GM11168 (cell line): ENCODE measurements around the gene TDP1.

Source experiments
- in situ Hi-C: fragments of 300-500 bp; cut with MboI; formaldehyde crosslinking; loops from one replicate; pipeline ENCODE4 v1.12.0; 2022; ENCODE audit warnings: low sequenced_read_pairs; ENCODE audit not compliant: unreplicated experiment

TDP1 gene

DNA sequence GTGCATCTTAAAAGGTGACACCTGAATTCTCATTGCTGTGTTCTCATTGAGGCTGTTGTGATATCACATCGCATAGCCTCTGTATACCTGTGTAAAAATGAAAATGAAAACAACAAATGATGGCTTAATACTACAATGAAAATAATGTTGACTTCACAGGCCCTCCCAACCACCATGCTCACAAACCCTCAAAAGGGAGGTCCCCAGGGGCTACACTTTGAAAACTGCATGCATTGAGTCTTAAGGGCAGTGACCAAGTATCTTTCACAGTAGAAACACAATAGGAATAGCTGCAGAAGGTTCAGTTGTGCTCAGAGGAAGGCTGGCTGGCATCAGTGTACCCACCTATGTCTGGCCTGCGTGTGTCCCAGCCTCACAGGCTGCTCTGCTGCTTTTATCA, 78.4 kb downstream of the TDP1 start:
- in situ Hi-C loops, result no loop called here

DNA sequence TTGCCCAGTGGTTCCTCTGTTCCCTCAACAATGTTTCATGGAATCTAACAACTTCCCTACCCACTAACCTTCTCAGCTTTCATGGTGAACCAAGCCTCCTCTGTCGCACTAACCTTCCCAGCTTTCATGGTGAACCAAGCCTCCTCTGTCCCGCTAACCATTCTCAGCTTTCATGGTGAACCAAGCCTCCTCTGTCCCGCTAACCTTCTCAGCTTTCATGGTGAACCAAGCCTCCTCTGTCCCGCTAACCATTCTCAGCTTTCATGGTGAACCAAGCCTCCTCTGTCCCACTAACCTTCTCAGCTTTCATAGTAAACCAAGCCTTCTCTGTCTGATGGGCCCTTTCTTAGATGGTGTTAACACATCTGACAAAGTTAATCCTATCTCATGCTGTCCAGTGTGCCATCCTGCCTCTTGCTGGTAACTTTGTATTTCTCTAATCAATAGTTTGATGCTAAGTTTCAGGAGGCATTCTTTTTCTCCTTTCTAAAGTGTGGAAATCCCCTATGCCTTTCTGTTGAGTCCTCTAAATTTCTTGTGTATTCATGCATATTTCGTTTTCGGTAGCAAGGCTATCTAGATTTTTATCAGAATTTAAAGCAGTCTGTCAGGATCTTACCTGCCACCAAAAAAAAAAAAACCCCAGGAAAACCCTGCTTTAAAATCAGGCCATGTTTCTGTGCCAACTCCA, 79.3 kb downstream of the TDP1 start:
- in situ Hi-C loops, result no loop called here

DNA sequence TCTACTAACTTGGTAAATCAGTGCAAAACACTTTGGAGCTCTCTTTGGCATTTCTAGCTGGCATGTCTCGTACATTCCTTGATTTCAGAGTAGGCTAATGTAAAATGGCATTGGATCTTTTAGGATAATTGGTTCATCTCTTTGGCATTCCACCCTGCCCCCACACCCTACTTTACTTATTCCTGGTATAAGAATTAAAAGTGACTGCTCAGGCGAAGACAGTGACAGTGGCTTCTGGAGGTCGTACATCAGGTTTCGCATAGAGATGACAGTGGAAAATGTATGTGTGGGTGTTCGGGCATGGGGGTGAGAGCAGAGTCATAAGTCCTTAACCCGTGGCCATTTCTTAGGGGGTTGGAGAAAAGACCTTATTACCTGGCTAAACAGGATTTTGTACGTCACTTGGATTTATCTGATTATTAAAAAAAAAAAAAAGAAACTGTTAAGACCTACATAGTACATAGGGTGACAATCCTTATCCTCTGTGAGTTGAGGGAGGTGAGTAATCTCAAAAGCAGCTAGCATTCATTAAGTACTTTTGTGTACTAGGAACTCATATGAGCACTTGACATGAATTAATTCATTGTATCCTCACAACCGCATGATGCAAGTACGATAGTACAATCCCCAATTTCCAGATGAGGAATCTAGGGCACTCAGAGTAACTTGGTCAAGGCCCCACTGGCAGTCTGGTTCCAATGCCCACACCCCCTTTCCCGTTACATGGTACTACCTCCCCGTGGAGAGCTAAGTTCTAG, 83.7 kb downstream of the TDP1 start:
- in situ Hi-C loops, result no loop called here

DNA sequence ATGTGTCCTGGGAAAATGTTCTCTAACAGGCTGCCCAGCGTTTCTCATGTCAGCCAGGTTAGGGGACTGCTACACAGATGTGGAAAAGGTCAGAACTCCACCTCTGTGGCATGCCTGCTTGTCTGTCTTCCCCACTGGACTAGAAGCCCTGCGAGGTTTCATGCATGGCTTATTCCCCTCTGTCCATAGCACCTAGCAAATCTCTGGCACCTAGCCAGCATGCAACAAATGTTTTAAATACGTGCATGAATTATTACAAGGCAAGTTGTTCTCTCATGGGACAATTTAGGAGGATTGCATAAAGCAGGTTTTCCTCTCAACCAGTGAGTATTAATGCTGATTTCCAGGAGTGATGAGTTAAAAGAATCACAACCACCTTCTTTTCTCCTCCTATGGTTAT, 84.7 kb downstream of the TDP1 start:
- in situ Hi-C loops, result no loop called here

DNA sequence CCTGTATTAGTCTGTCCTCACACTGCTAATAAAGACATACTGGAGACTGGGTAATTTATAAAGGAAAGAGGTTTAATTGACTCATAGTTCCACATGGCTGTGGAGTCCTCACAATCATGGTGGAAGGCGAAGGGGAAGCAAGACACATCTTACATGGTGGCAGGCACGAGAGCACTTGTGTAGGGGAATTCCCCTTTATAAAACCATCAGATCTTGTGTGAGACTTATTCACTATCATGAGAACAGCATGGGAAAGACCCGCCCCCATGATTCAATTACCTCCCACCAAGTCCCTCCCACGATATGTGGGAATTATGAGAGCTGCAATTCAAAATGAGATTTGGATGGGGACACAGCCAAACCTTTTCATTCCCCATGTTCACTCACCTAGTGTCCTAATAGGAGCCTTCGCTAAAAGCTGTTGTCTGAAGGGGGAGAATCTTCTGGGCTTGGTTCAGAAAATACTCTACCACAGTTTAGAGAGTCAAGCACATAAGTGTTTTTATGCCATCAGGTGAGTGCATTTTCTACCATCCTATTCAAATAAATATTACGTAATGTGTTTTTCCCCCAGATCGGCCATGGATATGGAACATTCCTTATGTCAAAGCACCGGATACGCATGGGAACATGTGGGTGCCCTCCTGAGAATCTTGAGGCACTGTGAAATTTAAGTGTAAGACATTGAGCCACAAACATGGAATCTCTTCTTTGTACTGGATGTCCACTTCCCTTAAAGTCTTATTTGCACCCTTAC, 86.9 kb downstream of the TDP1 start:
- in situ Hi-C loops, result no loop called here

DNA sequence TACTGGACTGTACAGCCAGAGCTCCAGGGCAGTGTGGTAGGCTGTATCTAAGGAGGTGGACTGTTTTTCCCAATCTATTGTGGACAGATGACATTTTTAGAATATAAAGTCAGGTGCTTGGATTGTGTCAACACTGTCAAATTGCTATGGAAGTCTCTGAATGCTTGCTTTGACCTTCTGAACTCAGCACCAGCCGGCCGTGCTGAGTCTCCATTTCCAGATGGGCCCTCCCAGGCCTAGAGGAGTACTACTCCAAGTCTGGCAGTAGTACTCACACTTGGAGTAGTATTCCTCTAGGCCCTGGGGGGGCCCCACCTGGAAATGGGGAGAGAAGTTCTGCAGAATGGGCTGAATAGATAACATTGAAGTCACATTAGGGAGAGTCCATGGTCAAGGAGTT, 89.9 kb downstream of the TDP1 start:
- in situ Hi-C loops, result no loop called here

DNA sequence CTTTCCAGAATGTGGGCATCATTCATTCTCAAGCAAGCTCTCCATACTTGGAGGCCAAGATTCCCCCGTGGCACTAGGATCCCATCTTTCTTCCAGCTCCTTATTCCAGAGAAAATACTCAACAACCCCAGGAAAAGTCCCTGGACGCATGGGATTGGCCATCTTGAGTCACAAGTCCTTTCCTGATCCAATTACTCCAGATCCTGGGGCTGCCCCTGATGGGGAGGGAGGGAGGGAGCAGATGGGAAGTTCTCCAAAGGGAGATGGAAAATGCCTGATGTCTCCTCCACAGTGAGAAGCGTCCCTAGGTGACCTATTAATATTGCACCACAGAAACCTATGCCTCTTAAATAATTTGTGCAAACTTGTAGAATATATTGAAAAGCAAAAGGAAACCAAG, 93.7 kb downstream of the TDP1 start:
- in situ Hi-C loops, result no loop called here

DNA sequence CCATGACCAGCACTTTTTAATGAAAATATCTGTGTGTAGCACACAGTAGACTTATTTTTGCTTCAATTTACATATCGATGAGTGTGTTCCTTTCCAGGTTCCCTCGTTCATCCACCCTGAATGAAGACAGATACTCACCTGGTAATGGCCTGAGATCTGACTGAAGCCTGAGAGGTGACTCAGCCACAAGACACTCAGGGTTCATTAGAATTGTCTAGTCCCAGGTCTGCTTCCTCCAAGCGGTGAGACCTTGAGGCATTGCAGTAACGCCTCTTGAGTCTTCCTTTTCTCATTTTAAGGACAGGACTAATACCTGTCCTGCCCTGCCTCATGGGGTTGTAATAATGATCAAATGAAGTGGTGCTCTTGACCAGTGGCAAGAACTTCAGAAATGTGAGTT, 94.5 kb downstream of the TDP1 start:
- in situ Hi-C loops, result loop anchor here (10.0 kb wide), 1 partner anchor 75 kb away; no protein-coding TSS in a partner anchor

DNA sequence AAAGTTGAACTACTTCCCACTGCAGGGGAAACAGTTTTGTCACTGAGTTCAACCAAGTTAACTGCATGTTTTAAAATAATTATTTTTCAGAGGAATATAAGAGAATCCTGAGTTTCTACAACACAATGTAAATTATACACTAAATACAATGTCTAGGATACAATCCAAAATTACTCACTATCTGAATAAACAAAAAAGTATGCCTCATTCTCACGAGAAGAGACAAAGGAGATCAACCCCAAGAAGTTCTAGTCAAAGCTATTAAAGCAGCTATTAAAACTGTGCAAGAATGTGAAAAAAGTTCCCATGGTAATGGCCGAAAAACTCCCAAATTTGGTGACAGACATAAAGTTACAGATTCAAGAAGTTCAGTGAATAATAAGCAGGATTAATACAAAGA, 97.3 kb downstream of the TDP1 start:
- in situ Hi-C loops, result loop anchor here (10.0 kb wide), 1 partner anchor 78 kb away; no protein-coding TSS in a partner anchor

DNA sequence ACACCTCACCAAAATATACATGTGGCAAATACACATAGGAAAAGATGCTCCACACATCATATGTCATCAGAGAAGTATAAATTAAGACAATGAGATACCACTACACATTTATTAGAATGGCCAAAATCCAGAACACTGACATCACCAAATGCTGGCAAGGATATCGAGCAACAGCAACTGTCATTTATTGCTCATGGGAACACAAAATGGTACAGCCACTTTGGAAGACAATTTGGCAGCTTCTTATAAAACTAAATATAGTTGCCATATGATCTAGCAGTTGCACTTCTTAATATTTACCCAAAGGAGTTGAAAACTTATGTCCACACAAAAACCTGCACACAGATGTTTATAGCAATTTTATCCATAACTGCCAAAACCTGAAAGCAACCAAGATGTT, 99.1 kb downstream of the TDP1 start:
- in situ Hi-C loops, result loop anchor here (10.0 kb wide), 1 partner anchor 80 kb away; no protein-coding TSS in a partner anchor

DNA sequence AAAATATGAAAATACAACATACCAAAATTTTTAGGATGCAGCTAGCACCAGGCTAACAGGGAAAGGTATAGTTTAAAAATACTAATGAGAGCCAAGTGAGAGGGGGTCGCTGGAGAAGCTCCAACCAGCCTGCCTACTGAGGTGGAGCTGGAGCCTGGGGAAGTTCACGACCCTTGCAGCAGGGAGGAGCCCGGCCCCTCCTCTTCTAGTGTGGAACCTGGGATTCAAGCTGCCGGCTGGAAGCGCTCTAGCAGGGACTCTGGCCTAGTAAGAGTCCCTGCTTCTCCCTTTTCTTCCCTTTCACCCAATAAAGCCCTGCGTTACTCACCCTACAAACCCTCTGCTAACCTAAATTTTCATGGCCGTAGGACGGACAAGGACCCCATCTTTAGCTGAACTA, 101.1 kb downstream of the TDP1 start:
- in situ Hi-C loops, result loop anchor here (10.0 kb wide), 1 partner anchor 82 kb away; no protein-coding TSS in a partner anchor

DNA sequence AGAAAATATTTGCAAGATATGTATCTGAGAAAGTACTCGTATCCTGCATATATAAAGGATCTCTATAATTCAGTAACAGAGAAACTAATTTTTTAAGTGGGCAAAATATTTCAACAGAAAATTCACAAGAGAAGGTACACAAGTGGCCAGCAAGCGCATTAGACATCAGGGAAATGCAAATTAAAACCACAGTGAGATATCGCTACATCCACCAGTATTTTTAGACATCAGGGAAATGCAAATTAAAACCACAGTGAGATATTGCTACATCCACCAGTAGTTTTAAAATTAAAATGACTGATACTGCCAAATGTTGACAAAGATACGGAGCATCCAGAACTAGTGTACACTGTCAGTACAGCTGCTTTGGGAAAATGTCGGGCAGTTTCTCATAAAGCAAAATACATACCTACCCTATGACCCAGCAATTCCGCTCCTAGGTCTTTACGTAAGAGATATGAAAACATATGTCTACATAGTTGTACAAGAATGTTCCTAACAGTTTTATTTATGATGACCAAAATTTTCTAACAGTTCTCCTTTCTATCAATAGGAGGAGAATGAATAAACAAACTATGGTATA, 103.2 kb downstream of the TDP1 start:
- in situ Hi-C loops, result loop anchor here (10.0 kb wide), 1 partner anchor 84 kb away; no protein-coding TSS in a partner anchor

DNA sequence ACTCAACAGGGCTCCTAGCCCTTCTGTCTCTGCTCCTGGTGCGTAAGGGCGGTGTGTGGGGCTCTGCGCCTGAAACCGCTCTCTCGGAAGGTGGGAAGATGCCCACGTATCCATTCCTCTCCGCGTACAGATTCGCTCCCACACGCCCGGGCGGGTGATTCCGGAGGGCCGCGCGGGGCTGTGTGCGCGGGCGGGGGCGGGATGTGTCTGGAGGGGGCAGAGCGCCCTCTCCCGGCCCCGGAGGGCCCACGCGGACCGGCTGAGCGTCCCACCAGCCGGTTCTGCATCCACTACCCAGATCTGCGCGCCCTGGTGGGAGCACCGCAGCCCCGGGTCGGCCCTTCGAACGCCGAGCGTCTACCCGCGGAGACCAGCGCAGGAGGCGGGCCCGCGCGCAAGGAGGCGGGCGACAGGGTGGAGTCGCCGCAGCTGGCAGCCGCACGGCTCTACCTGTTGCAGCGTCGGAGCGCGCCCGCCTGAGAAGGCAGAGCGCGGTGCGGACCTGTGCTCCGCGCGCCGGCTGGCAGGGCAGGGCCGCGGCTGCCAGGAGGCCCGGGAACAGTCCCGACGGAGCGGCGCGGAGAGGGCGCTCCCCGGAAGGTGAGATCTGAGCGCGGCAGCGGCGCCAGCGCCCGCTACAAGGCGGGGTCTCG, 104.7 kb downstream of the TDP1 start:
- in situ Hi-C loops, result no loop called here

DNA sequence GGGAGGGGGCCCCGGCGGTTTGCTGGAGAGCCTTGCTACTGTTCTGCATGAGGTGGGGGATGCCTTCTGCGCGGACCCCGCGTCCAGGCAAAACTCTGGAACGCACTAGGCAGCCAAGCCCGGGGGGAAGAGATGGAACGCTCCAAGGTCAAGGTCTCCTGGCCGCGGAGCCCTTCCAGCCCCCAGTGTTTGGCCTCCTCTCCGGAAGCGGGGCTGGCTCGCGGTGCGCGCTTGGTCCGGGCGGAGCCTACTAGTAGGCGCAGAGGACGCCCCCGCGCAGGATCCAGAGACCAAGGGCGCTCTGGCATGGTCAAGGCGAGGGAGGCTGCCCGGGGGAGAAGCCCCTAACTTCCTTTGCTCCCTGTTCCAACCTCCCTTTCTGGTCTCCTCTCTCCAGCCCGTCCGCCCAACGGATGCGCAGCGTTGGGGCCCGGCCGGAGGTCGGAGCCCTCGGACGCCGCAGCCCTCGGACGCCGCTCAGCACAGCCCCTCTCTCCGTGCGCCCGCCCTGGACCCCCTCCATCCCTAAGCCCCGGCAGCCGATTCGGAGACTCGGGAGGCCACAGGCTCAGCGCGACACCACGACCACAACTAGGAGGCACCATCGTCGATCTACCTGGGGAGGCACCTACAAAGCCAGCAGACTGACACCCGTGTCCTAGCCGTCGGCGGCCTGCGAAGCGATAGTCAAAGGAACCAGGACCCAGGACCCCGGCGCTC, 105.4 kb downstream of the TDP1 start:
- in situ Hi-C loops, result no loop called here

DNA sequence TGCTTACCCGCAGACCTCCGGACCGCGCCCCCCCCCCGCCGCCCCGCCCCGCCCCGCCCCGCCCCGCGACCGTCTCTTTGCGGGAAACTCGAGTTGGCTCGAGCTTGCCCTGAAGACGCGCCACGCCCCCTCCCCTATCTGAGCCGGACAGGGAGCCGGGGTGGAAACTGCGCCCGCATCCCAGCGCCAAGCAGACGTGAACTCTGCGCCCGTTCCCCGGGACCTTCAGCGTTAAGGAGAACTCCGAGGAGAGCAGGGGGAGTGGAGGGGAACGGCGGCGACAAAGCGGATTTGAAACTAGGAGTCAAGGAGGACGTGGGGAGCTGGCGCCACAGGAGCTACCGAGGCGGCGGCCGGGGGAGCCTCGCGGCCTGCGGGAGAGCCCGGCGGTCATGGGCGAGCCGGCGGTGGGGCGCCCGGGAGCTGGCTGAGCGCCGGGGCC, 106.0 kb downstream of the TDP1 start, which contains the start of gene KCNK13:
TSS of gene KCNK13 (plus strand) at position 310 of the 442 bp plus-strand sequence. CDS start 212 bp downstream, outside the sequence.
- in situ Hi-C loops, result no loop called here

DNA sequence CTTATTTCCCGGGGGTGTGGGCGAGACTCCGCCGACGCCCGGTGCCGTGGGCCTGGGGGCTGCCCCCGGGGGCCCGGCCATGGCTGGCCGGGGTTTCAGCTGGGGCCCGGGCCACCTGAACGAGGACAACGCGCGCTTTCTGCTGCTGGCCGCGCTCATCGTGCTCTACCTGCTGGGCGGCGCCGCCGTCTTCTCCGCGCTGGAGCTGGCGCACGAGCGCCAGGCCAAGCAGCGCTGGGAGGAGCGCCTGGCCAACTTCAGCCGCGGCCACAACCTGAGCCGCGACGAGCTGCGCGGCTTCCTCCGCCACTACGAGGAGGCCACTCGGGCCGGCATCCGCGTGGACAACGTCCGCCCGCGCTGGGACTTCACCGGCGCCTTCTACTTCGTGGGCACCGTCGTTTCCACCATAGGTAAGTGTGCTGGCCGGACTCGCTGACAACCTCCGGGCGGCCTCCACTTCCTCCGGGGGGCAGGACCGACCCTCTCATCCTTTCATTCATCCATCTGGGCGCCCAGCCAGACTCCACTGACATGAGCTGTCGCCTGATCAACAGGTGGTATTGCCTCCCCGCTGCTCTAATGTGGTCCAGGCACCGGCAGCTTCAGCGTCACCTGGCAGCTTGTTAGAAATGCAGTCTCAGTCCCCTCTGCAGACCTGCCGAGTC, 106.5 kb downstream of the TDP1 start:
- in situ Hi-C loops, result no loop called here

DNA sequence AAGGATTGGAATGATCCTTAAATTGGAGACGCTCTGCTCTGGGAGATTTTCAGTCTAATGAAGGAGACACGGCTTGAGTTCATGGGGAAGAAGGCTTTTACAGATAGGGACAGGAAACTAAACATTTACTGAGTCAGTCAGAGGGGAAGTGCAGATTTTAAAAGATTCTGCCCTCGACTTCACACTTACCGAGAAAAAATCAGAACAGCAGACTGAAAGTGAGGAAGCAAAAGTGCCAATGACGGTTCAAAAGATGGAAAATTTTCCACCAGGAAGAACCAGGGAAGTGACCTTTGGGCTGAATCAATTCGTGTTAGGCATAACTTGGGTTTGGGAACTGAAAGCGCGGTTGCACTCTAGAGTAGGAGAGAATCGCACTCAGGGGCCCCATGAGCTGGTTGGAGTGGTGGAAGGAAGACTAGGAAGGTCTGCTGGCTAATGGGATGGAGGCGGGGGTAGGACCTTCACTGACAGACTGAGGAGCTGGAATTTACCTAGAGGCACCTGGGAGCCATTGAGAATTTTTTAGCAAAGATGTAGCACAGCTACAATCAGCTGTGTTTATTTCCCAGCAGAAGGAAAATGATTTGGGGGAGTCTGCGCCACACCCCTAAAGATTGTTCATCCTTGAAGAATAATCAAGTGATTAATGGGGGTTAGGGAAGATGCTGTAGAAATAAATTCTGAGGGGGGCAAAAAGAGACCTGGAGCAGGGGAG, 107.3 kb downstream of the TDP1 start:
- in situ Hi-C loops, result no loop called here

DNA sequence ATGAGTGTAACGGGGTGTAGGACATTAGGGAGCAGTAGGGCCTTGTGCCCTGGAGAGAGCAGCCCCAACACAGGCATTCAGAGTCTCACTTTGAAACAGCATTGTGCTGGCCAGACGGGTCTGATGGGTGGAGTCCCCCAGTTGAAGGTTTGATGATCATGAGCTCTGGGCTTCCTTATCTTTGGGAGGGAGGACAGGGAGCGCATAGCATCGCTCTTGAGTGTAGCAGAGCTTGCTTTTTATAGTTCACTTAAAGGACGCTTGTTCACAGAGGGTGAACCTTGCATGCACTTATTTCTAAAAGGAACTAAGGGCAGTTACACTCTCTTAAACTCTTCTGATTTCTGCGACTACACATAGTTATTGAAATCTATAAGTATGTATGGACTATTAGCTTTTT, 116.6 kb downstream of the TDP1 start:
- in situ Hi-C loops, result no loop called here
